ENCODE results near the gene NUPR1.

- no peak for TF ChIP-seq CTCF (IDR thresholded peaks at IDR 0.05; ENCODE audit: low read length)
- TF ChIP-seq EZH2 (optimal IDR thresholded peaks at IDR 0.05; ENCODE audit: low read depth, low read length), result no peak
- TF ChIP-seq EZH2phosphoT487 (IDR thresholded peaks at IDR 0.05; ENCODE audit: low read length), result no peak
Measured at GRCh38 chr16:28575446-28576109, 36.8 kb upstream of the NUPR1 start.

Measured in MM.1S (cell line).